GM20431 (cell line): Measurements from ENCODE around the gene DOK7.
"Not testable (repeated sequence)": the region's sequence is repeated elsewhere in the genome, so short reads cannot be mapped to it uniquely, and the experiment has no call there.

Experiments used
- in situ Hi-C: fragments of 300-500 bp; cut with MseI, MboI; formaldehyde crosslinking; loops from one replicate; pipeline ENCODE4 v1.15.0; 2020; ENCODE audit warnings: low sequenced_read_pairs; ENCODE audit not compliant: unreplicated experiment

DOK7 gene

GRCh38 chr4:3527101-3527913, 64.2 kb downstream of the DOK7 start:
- in situ Hi-C loops, result no loop called here

DNA sequence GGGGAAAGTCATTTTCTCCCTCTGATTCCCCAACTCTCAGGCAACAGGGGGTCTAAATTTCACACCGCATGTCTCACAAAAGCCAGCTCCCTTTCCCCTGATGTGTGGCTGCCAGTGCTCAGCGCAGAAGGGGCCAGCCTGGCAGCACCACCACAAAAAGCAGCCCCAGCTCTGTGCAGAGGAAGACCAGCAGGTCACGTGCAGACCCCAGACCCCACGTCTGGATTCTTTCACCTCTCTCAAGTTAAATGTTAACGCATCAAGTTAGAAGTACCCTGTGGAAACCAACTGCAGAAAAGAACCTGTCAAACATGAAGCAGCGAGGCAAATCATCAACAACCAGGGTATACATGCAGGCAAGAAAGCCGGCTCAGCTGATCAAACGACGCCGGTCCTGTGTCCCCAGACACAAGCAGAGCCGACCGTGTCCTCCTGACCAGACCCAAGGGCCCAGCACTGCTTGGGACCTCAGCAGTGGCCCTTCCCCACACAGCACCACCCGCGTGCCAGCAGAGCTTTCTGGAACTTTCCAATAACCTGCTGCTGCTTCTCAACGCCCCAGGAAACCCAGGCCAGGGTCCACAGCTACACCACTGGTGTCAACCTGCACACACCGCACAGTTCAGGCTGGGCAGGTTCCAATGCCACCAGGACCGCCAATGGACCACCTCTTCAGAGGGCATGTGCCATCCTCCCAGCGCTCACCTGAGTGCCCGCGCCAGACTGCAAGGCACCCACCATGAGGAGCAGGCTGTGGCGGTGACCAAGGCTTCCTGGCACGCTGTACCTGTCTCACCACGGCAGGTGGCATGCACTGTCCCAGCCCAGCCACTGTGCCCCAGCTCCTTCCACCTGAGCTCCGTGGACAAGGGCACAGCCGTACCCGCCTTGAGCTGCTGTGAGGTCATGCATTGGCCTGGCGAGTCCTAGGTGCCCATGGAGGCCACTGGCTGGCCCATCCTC, 65.1 kb downstream of the DOK7 start:
- in situ Hi-C loops, result no loop called here

DNA sequence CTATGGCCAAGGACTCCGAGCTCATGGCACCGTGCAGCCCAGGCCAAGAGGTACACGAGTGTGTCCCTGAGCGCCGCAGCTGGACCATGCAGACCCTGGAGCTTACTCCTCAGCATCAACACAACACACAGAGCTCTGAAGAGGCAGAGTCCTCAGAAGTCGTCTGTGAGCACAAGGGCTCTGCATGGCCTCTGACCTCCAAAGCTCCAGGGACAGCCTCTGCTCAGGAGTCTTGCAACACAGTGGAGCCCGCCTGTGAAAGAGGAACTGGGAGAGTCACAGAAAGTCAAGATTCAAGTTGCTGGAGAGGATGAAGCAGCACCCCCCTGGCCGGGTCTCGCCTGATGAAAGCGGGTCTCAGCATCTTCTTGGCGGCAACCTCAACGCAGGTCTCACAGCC, 66.3 kb downstream of the DOK7 start:
- in situ Hi-C loops, result no loop called here

DNA sequence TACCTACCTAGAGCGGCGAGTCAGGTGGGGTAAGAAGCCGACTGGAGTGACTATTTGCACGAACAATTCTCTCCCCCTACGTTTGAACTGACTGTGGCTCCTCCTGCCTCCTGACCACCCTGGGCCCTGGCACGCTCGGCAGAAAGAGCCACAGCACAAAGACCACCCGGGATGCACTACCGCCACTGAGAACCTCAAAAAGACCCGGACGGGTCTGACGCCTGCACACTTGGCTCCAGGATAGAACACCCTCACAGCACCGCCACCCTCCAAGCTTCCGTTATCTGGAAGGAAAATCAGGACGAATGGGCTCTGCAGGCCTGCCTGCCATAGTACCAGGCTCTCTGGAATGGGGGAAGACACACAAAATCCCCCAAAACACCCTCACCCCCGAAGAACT, 66.9 kb downstream of the DOK7 start:
- in situ Hi-C loops, result no loop called here

DNA sequence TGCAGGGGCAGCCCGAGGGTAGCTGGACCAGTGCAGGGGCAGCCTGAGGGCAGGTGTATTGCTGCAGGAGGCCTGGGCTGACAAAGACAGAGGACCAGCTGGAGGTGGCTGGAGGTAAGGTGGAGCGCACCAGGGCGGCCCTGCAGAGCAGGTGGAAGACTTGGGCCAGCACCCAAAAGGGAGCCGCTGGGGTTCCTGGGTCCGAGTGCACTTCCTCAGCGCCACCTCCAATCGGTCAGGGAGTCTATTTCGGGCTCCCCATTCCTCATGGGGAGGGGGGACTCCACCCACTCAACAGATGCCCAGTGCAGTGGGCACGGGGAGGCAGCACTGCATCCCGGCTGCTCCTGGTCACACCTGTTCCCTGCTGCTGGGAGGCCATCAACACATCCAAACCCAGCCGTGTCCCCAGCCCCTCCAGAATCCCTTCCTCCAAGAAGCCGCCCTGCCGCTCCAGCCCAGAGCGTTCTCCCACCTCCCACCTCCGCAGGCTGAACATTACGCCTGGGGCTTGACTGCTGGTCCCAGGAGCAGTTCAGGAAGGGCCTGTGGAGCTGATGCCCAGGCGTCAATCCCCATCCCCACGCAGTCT, 67.7 kb downstream of the DOK7 start:
- in situ Hi-C loops, result no loop called here

- in situ Hi-C loops, result no loop called here
Measured at GRCh38 chr4:3531318-3531878, 68.3 kb downstream of the DOK7 start.

GRCh38 chr4:3531879-3532750, 69.0 kb downstream of the DOK7 start, which contains the start of gene LRPAP1:
TSS of gene LRPAP1 (minus strand) at chr4:3532422. CDS start at chr4:3532412, 10 bp downstream.
- in situ Hi-C loops, result no loop called here

DNA sequence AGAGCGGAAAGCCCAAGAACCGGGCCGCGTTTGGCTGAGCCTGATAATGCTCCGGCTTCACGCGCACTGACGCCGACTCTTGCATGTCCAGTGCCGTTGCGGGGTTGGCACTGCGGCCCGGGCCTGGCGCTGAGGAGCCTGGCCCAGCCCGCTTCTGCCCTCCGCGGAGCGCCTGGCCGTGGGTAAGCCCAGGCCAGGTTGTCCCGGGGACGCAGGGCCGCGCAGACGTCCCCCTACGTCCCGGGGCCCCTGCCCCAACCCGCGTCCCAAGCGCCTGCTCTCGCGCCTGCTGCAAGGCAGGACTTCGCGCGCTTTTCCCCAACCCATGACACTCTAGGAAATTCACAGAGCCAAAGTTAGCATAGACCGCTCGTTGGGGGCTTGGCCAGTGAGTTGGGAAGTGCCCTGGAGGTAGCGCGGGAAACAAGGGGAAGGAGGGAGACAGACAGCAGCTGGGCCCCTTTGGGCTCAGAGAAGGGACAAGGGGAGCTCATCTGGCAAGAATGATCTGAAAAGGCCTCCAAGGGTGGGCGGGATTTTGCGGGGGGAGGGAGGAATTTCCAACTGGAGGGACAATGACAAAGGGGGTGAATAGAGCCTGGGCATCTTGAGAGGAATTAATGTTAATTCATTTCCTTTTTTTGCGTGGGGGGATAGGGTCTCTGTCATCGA, 69.8 kb downstream of the DOK7 start:
- in situ Hi-C loops, result no loop called here

DNA sequence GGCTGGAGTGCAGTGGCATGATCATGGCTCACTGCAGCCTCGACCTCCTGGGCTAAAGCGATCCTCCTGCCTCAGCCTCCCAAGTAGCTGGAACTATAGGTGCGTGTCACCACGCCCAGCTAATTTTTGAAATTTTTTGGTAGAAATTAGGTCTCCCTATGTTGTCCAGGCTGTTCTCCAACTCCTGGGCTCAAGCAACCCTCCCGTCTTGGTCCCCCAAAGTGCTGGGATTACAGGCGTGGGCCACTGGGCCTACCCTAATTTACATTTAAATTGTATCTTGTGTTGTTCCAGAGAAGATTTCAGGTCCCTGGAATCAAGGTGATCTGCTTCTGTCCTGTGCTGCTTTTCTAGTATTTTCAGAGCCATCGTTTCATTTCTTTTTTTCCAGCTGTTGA, 70.3 kb downstream of the DOK7 start:
- in situ Hi-C loops, result no loop called here

DNA sequence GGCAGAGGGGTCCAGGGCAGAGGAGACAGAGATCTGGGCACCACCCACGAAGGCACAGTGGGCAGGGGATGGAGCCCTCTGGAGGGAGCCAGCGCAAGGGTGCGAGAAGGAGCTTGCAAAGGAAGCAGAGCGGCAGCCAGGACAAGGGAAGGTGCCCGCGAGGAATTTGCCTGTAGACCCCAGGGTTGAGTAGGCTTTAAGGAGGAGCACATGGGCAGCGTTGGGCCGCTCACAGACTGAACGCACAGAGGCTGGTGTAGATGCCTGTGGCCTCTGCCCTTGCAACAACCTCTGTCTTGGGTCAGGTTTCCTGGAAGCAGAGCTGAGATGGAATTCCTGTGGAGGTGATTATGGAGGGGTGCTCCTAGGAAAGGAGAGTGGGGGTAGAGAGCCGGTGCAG, 72.7 kb downstream of the DOK7 start:
- in situ Hi-C loops, result not testable (repeated sequence)

DNA sequence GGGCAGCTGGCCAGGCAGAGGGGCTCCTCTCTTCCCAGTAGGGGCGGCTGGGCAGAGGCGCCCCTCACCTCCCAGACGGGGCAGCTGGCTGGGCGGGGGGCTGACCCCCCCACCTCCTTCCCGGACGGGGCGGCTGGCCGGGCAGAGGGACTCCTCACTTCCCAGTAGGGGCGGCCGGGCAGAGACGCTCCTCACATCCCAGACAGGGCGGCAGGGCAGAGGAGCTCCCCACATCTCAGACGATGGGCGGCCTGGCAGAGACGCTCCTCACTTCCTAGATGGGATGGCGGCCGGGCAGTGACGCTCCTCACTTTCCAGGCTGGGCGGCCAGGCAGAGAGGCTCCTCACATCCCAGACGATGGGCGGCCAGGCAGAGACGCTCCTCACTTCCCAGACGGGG, 75.8 kb downstream of the DOK7 start:
- in situ Hi-C loops, result not testable (repeated sequence)

- in situ Hi-C loops, result not testable (repeated sequence)
Measured at GRCh38 chr4:3543415-3543814, 80.3 kb downstream of the DOK7 start.
